DND-41 (cell line): Measurements from ENCODE around the gene BCL11B.

Source experiments
- EZH2 ChIP-seq: IDR thresholded peaks from 3 replicates; pipeline ENCODE4 v1.6.1; 2012; ENCODE audit warnings: borderline replicate concordance, low read depth, mild to moderate bottlenecking, moderate library complexity, low read length, inconsistent platforms; ENCODE audit not compliant: severe bottlenecking
- TF ChIP-seq, protein P1 (sequence below): IDR thresholded peaks from 2 replicates; pipeline ENCODE4 v1.5.1; 2012; ENCODE audit warnings: borderline replicate concordance, low read length, moderate library complexity, mild to moderate bottlenecking; ENCODE audit not compliant: poor library complexity, severe bottlenecking; ENCODE audit errors: extremely low read depth

DNA sequence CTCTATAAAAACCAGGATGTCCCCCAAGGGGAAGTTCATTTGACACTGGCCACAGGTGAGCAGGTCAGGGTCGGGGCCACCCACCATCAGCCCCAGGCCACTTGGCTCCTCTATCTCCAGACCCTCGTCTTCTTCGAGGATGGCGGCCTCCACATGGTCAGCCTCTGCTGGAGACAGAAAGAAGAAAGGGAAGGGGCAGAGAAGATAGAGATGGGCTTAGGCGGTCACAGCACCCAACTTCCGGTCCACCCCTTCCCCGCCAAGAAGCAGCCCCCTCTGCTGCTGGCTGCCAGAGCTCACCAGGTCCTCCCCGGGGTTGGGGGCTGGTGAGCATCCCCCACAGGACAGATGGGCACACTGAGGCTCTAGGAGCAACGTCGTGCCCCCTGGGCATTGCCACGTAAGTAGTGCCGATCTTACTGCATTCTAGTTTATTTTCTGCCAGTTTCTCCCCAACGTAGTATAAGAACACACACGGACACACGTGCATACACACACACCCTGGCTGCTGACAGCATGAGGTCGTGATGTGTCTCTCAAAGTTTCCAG, 14.2 kb downstream of the BCL11B start:
- TF ChIP-seq, protein P1, sequence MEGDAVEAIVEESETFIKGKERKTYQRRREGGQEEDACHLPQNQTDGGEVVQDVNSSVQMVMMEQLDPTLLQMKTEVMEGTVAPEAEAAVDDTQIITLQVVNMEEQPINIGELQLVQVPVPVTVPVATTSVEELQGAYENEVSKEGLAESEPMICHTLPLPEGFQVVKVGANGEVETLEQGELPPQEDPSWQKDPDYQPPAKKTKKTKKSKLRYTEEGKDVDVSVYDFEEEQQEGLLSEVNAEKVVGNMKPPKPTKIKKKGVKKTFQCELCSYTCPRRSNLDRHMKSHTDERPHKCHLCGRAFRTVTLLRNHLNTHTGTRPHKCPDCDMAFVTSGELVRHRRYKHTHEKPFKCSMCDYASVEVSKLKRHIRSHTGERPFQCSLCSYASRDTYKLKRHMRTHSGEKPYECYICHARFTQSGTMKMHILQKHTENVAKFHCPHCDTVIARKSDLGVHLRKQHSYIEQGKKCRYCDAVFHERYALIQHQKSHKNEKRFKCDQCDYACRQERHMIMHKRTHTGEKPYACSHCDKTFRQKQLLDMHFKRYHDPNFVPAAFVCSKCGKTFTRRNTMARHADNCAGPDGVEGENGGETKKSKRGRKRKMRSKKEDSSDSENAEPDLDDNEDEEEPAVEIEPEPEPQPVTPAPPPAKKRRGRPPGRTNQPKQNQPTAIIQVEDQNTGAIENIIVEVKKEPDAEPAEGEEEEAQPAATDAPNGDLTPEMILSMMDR: no peak
- no peak for TF ChIP-seq EZH2
